Gastroesophageal sphincter (tissue), 4 donors: ENCODE results near the gene FKBP14. TPM values are rescaled to one million over a fixed set of nuclear protein-coding genes. Genes with fewer than 3 reads are reported as not detected.

ENCODE experiments used
- ATAC-seq: fragments of 150-250 bp; one replicate; pipeline ENCODE4 v1.9.1; 2016; ENCODE audit warnings: mild to moderate bottlenecking, moderate library complexity
- H3K27ac ChIP-seq, 4 donors: fragments of 200-600 bp; sonication (generic) in 3 of 4; 1 replicate in 3 of 4; 2 replicates in 1 of 4; pipeline ENCODE4 v1.5.1; 2016 to 2019
- H3K27me3 ChIP-seq: fragments of 200-600 bp; sonication (generic); one replicate; pipeline ENCODE4 v1.5.1; 2019
- H3K36me3 ChIP-seq, 2 donors: fragments of 200-600 bp; sonication (generic); one replicate each; pipeline ENCODE4 v1.5.1; 2019; ENCODE audit warnings: control low read depth in 1 of 2
- H3K4me1 ChIP-seq, 3 donors: fragments of 200-600 bp; sonication (generic); 1 replicate in 2 of 3; 2 replicates in 1 of 3; pipeline ENCODE4 v1.5.1; 2016 to 2019; ENCODE audit warnings: control low read depth in 2 of 3
- H3K4me3 ChIP-seq, 2 donors: fragments of 200-600 bp; sonication (generic); one replicate each; pipeline ENCODE4 v1.5.1; 2019; ENCODE audit warnings: mild to moderate bottlenecking in 1 of 2, moderate library complexity in 1 of 2
- H3K9me3 ChIP-seq, 3 donors: fragments of 200-600 bp; sonication (generic); one replicate each; pipeline ENCODE4 v1.5.1; 2017 to 2019; ENCODE audit warnings: control low read depth in 2 of 3
- CTCF ChIP-seq, 4 experiments: fragments of 200-600 bp in 2 of 4; fragments of 450-650 bp in 2 of 4; sonication (generic) in 1 of 4; IDR thresholded peaks; one replicate each; pipeline ENCODE4 v1.5.1; 2017 to 2019; ENCODE audit warnings: antibody characterized with exemption in 4 of 4, mild to moderate bottlenecking in 2 of 4, moderate library complexity in 2 of 4
- EP300 ChIP-seq: sonication (generic); formaldehyde crosslinking; IDR thresholded peaks from one replicate; pipeline ENCODE4 v1.6.1; 2017; ENCODE audit warnings: antibody characterized with exemption, mild to moderate bottlenecking
- POLR2A ChIP-seq, 2 donors: fragments of 450-650 bp; IDR thresholded peaks; one replicate each; pipeline ENCODE4 v1.6.1; 2017; ENCODE audit warnings: antibody characterized with exemption in 2 of 2, mild to moderate bottlenecking in 2 of 2, moderate library complexity in 1 of 2
- POLR2AphosphoS5 ChIP-seq: sonication (generic); formaldehyde crosslinking; IDR thresholded peaks from one replicate; pipeline ENCODE4 v1.6.1; 2017; ENCODE audit warnings: antibody characterized with exemption
- WGBS, 2 donors: methylation state at CpG; one replicate each; pipeline ENCODE4 v1.1.5; 2018; ENCODE audit warnings: low coverage in 1 of 2; 5-methylcytosine and 5-hydroxymethylcytosine counted together
- total RNA-seq, 4 donors: library from RNA; depleted of rRNA; stranded (reverse); fragments of >200 nt; gene quantifications; one replicate each; pipeline ENCODE4 v1.1.0, GENCODE V29; 2016

Gene FKBP14
- total RNA-seq, 4 donors from 2014 or later, result 7.0 to 10.7 (median 7.7) TPM

GRCh38 chr7:30001998-30002397 lies 24.5 kb downstream of the FKBP14 start:
- ATAC-seq, result no peak
- Histone ChIP-seq H3K27me3 (no peaks in the 10 kb centered on the region), H3K4me3 (no peak overlapping the region), H3K36me3 (no peaks in the 10 kb centered on the region), H3K27ac (no peak overlapping the region), H3K9me3 (no peaks in the 10 kb centered on the region), H3K4me1 (peaks cover 0 to 11% (median 0%) of the 10 kb centered on the region in 3 donors)
- 94 to 100% methylated on average over 2 of the region's 2 CpGs for WGBS, 2 donors
- no peak for TF ChIP-seq CTCF (IDR thresholded peaks at IDR 0.05)
- TF ChIP-seq EP300, result no peak
- no peak for TF ChIP-seq POLR2A (IDR thresholded peaks at IDR 0.05)
- no peak for TF ChIP-seq POLR2AphosphoS5

GRCh38 chr7:29998489-29998888 lies 28.0 kb downstream of the FKBP14 start:
- TF ChIP-seq POLR2AphosphoS5 (no peak), CTCF (IDR thresholded peaks at IDR 0.05) (no peak), EP300 (no peak), POLR2A (IDR thresholded peaks at IDR 0.05) (no peak)
- H3K27ac ChIP-seq, result no peak overlapping the region
- no peaks in the 10 kb centered on the region for H3K36me3 ChIP-seq
- ATAC-seq, result no peak
- H3K4me1 ChIP-seq, result peaks cover 0 to 11% (median 0%) of the 10 kb centered on the region in 3 donors
- peaks cover 0 to 13% (median 0%) of the 10 kb centered on the region in 3 donors for H3K9me3 ChIP-seq
- H3K4me3 ChIP-seq, result no peak overlapping the region
- H3K27me3 ChIP-seq, result no peaks in the 10 kb centered on the region

GRCh38 chr7:29996321-29996720 lies 30.2 kb downstream of the FKBP14 start:
- no peak overlapping the region for H3K27ac ChIP-seq
- H3K4me1 ChIP-seq, result peaks cover 0 to 9% (median 0%) of the 10 kb centered on the region in 3 donors
- ATAC-seq, result no peak
- H3K36me3 ChIP-seq, result no peaks in the 10 kb centered on the region
- H3K4me3 ChIP-seq, result no peak overlapping the region
- no peak for TF ChIP-seq POLR2A (IDR thresholded peaks at IDR 0.05)
- no peak for TF ChIP-seq EP300
- no peak for TF ChIP-seq CTCF (IDR thresholded peaks at IDR 0.05)
- no peak for TF ChIP-seq POLR2AphosphoS5
- peaks cover 0 to 22% (median 0%) of the 10 kb centered on the region in 3 donors for H3K9me3 ChIP-seq
- H3K27me3 ChIP-seq, result no peaks in the 10 kb centered on the region

GRCh38 chr7:29995652-29996051 lies 30.9 kb downstream of the FKBP14 start:
- Histone ChIP-seq H3K36me3 (no peaks in the 10 kb centered on the region), H3K4me3 (no peak overlapping the region), H3K4me1 (peaks cover 0 to 2% (median 0%) of the 10 kb centered on the region in 3 donors), H3K9me3 (peaks cover 0 to 22% (median 0%) of the 10 kb centered on the region in 3 donors), H3K27me3 (no peaks in the 10 kb centered on the region), H3K27ac (no peak overlapping the region)
- TF ChIP-seq POLR2A (IDR thresholded peaks at IDR 0.05) (no peak), POLR2AphosphoS5 (no peak), EP300 (no peak), CTCF (IDR thresholded peaks at IDR 0.05) (no peak)
- ATAC-seq, result no peak

DNA sequence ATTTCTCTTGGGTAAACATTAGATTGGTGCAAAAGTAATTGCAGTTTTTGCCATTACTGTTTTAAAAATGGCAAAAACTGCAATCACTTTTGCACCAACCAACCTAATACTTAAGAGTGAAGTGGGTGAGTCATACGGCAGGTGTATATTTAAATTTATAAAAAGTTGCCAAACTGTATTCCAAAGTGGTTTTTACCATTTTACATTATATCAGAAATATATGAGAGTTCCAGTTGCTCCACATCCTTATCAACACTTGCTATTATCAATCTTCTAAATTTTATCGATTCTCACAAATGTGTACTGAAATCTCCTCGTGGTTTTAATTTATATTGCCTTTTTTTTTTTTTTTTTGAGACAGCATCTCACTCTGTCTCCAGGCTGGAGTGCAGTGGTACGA lies 33.4 kb downstream of the FKBP14 start:
- WGBS, 2 donors, result 82 to 88% methylated on average over 3 to 4 of the region's 4 CpGs
- H3K4me3 ChIP-seq, result no peak overlapping the region
- H3K9me3 ChIP-seq, result peaks cover 0 to 22% (median 0%) of the 10 kb centered on the region in 3 donors
- no peak overlapping the region for H3K27ac ChIP-seq
- TF ChIP-seq POLR2AphosphoS5, result no peak
- no peak for TF ChIP-seq EP300
- no peak for TF ChIP-seq POLR2A (IDR thresholded peaks at IDR 0.05)
- TF ChIP-seq CTCF (IDR thresholded peaks at IDR 0.05), result no peak
- H3K4me1 ChIP-seq, result peaks cover 0 to 21% (median 0%) of the 10 kb centered on the region in 3 donors
- no peak for ATAC-seq
- no peaks in the 10 kb centered on the region for H3K27me3 ChIP-seq
- H3K36me3 ChIP-seq, result no peaks in the 10 kb centered on the region
